OCI-M1 (cell line): Measurements from ENCODE around the gene SDK1.
"Not testable (repeated sequence)": the region's sequence is repeated elsewhere in the genome, so short reads cannot be mapped to it uniquely, and the experiment has no call there.

Experiments used
- DNase-seq: peaks from one replicate; lab custom pipeline; 2025; lab: John Stamatoyannopoulos, UW

Gene SDK1

GRCh38 chr7:3955751-3956696, 655.0 kb downstream of the SDK1 start:
- DNase-seq, result no peak

- no peak for DNase-seq
These were observed 655.9 kb downstream of the SDK1 start for GRCh38 chr7:3956949-3957348.

- DNase-seq, result no peak
These were observed 656.5 kb downstream of the SDK1 start for GRCh38 chr7:3957472-3958108.

GRCh38 chr7:3958109-3958483, 657.0 kb downstream of the SDK1 start:
- DNase-seq, result no peak

GRCh38 chr7:3959364-3959763, 658.3 kb downstream of the SDK1 start:
- no peak for DNase-seq

GRCh38 chr7:3960050-3960763, 659.2 kb downstream of the SDK1 start:
- no peak for DNase-seq

GRCh38 chr7:3960942-3961341, 659.9 kb downstream of the SDK1 start:
- no peak for DNase-seq

- DNase-seq, result no peak
These were observed 660.9 kb downstream of the SDK1 start for GRCh38 chr7:3961857-3962503.

GRCh38 chr7:3963768-3964167, 662.7 kb downstream of the SDK1 start:
- not testable (repeated sequence) for DNase-seq

- no peak for DNase-seq
These were observed 664.0 kb downstream of the SDK1 start for GRCh38 chr7:3964980-3965606.

- DNase-seq, result no peak
These were observed 664.8 kb downstream of the SDK1 start for GRCh38 chr7:3965794-3966395.

- no peak for DNase-seq
These were observed 667.2 kb downstream of the SDK1 start for GRCh38 chr7:3968234-3968633.

GRCh38 chr7:3969286-3969685, 668.2 kb downstream of the SDK1 start:
- DNase-seq, result no peak

GRCh38 chr7:3971323-3971722, 670.3 kb downstream of the SDK1 start:
- no peak for DNase-seq

GRCh38 chr7:3973264-3973663, 672.2 kb downstream of the SDK1 start:
- DNase-seq, result no peak

- DNase-seq, result no peak
These were observed 673.3 kb downstream of the SDK1 start for GRCh38 chr7:3974329-3974728.

- DNase-seq, result no peak
These were observed 674.3 kb downstream of the SDK1 start for GRCh38 chr7:3975371-3975770.

GRCh38 chr7:3977391-3977790, 676.3 kb downstream of the SDK1 start:
- no peak for DNase-seq

GRCh38 chr7:3978839-3979238, 677.8 kb downstream of the SDK1 start:
- no peak for DNase-seq

GRCh38 chr7:3979611-3980299, 678.7 kb downstream of the SDK1 start:
- no peak for DNase-seq

GRCh38 chr7:3980300-3980643, 679.2 kb downstream of the SDK1 start:
- no peak for DNase-seq
